Measurements from ENCODE around the gene OPN4. TPM values are rescaled to one million over a fixed set of nuclear protein-coding genes. Genes with fewer than 3 reads are reported as not detected.
"Not testable (repeated sequence)": the region's sequence is repeated elsewhere in the genome, so short reads cannot be mapped to it uniquely, and the experiment has no call there.

Gene OPN4
- total and polyA plus RNA-seq, 5 donors from 2014 or later: not detected

DNA sequence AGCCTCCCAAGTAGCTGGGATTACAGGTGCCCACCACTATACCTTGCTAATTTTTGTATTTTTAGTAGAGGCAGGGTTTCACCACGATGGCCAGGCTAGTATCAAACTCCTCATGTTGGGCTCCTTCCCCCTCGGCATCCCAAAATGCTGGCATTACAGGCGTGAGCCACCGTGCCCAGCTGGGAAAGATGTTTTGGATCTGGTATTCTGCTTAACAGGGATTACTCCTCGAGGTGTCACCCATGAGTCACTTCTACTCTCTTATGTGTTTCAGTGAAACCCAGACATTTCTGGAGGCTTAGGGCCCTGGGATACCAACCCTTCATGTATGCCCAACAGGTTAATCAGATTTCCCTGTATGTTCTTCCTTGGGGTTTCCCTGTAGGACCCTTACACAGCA, 11.8 kb upstream of the OPN4 start:
- Mint-ChIP-seq H3K9me3 (peaks cover 0 to 16% (median 4%) of the 10 kb centered on the region in 7 donors), H3K27ac (no peak overlapping the region), H3K36me3 (no peaks in the 10 kb centered on the region), H3K27me3 (peaks cover 25% of the 10 kb centered on the region), H3K4me3 (peak overlapping the region in 1 of 4 donors; percentile 21), H3K4me1 (peaks cover 0 to 6% (median 2%) of the 10 kb centered on the region in 4 donors)
- Histone ChIP-seq H3K4me3 (ENCODE audit: low read depth, low read length) (no peak overlapping the region), H3K36me3 (ENCODE audit: control insufficient read depth, insufficient read depth, low read length) (no peaks in the 10 kb centered on the region), H3K4me1 (ENCODE audit: control insufficient read depth, insufficient read depth, low read length, poor library complexity, severe bottlenecking) (no peaks in the 10 kb centered on the region), H3K9me3 (ENCODE audit: control insufficient read depth in 2 of 2, low read length in 2 of 2) (peaks cover 14 to 25% of the 10 kb centered on the region in 2 experiments), H3K27me3 (ENCODE audit: control insufficient read depth, insufficient read depth, low read length) (peaks cover 7% of the 10 kb centered on the region), H3K27ac (ENCODE audit: insufficient read depth, low read length, poor library complexity, severe bottlenecking) (no peak overlapping the region)
- DNase-seq (no peak), ATAC-seq (ENCODE audit: low read depth in 2 of 2) (no peak)

DNA sequence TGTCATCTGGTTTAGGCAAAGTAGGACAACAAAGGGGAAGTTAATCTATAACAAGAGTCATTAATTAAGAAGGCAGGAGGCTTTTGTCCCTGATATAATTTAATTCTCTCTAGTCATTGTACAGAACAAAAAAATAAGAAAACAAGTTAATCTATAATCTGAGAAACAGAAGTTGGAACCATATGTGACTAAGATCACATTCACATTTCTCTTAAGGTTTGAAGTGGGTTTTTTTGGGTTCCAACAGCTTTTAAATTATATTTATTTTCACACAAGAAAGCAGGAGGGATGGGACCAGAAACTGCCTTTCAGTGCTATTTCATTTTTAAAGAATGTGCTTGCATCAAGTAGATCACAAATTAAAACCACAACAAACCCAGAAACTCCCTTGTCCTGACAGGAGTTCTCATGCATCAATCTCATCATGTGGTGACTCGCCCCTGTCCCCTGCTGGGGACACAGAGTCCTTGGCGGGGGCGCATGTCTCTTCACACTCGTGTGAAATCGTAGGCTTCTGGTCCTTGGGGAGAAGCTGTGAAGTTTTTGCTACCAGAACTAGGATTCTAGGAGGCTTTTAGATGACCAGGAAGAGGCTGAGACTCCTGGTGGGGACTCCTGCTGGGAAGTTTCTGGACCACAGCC, 10.1 kb upstream of the OPN4 start:
- ATAC-seq (ENCODE audit: low read depth in 2 of 2): no peak
- H3K27me3 ChIP-seq (ENCODE audit: control insufficient read depth, insufficient read depth, low read length): peaks cover 5% of the 10 kb centered on the region
- no peak overlapping the region for H3K27ac Mint-ChIP-seq

DNA sequence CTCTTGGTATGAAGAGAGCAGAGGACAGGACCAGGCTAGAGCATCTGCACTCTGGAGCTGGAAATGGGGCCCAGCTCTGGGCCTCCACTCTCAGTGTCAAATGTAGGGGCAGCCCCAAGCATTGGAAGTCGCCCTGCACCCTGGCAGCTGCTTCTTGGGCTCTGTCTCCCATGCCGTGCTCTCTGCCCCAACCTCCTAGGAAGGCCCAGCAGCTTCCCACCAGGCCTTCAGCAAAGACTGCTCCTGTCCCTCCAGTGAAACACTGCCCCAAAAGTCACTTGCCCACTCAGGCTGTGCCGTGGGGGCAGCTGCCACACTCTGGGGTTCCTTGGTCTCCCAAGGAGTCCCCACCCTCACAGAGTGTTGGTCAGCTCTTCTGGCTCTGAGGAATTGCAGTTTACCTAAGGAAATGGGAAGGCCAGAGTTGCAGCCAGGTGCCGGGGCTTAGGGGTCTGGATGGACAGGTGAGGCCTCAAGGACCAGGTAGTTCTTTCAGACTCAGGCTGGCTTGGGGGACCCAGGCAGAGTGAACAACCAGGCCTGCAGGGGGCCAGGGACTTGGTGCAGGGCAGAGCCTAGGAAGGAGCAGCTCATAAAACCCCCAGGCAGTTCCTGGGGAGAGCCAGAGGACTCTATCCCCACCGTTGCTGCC, 9.4 kb upstream of the OPN4 start:
- Histone ChIP-seq H3K36me3 (ENCODE audit: control insufficient read depth, insufficient read depth, low read length) (no peaks in the 10 kb centered on the region), H3K4me3 (ENCODE audit: low read depth, low read length) (no peak overlapping the region), H3K27ac (ENCODE audit: insufficient read depth, low read length, poor library complexity, severe bottlenecking) (no peak overlapping the region), H3K9me3 (ENCODE audit: control insufficient read depth in 2 of 2, low read length in 2 of 2) (peaks cover 14 to 24% of the 10 kb centered on the region in 2 experiments), H3K27me3 (ENCODE audit: control insufficient read depth, insufficient read depth, low read length) (peaks cover 5% of the 10 kb centered on the region), H3K4me1 (ENCODE audit: control insufficient read depth, insufficient read depth, low read length, poor library complexity, severe bottlenecking) (no peaks in the 10 kb centered on the region)
- DNase-seq: no peak
- Mint-ChIP-seq H3K4me1 (peaks cover 0 to 6% (median 2%) of the 10 kb centered on the region in 4 donors), H3K36me3 (no peaks in the 10 kb centered on the region), H3K27ac (no peak overlapping the region), H3K4me3 (no peak overlapping the region), H3K9me3 (peaks cover 0 to 16% (median 4%) of the 10 kb centered on the region in 7 donors), H3K27me3 (peaks cover 18% of the 10 kb centered on the region)
- no peak for ATAC-seq (ENCODE audit: low read depth in 2 of 2)

More for the DNA sequence above, 10.1 kb upstream of the OPN4 start:
- no peak overlapping the region for H3K4me3 Mint-ChIP-seq
- no peaks in the 10 kb centered on the region for H3K36me3 Mint-ChIP-seq
- H3K27me3 Mint-ChIP-seq: peaks cover 21% of the 10 kb centered on the region
- peaks cover 0 to 16% (median 4%) of the 10 kb centered on the region in 7 donors for H3K9me3 Mint-ChIP-seq
- Histone ChIP-seq H3K4me1 (ENCODE audit: control insufficient read depth, insufficient read depth, low read length, poor library complexity, severe bottlenecking) (no peaks in the 10 kb centered on the region), H3K4me3 (ENCODE audit: low read depth, low read length) (no peak overlapping the region), H3K27ac (ENCODE audit: insufficient read depth, low read length, poor library complexity, severe bottlenecking) (no peak overlapping the region), H3K9me3 (ENCODE audit: control insufficient read depth in 2 of 2, low read length in 2 of 2) (peaks cover 14 to 25% of the 10 kb centered on the region in 2 experiments), H3K36me3 (ENCODE audit: control insufficient read depth, insufficient read depth, low read length) (no peaks in the 10 kb centered on the region)
- DNase-seq: no peak
- H3K4me1 Mint-ChIP-seq: peaks cover 0 to 6% (median 2%) of the 10 kb centered on the region in 4 donors

DNA sequence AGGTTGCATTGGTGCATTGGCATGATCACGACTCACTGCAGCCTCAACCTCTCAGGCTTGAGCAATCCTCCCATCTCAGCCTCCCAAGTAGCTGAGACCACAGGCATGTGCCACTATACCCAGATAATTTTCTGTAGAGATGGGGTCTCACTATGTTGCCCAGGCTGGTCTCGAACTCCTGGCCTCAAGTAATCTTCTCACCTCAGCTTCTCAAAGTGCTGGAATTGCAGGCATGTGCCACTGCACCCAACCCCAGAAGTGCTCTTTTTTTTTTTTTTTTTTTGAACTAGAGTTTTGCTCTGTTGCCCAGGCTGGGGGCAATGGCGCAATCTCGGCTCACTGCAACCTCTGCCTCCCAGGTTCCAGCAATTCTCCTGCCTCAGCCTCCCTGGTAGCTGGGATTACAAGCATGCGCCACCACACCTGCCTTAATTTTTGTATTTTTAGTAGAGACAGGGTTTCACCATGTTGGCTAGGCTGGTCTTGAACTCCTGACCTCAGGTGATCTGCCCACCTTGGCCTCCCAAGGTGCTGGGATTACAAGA, 8.7 kb upstream of the OPN4 start:
- peaks cover 0 to 14% (median 2%) of the 10 kb centered on the region in 7 donors for H3K9me3 Mint-ChIP-seq

DNA sequence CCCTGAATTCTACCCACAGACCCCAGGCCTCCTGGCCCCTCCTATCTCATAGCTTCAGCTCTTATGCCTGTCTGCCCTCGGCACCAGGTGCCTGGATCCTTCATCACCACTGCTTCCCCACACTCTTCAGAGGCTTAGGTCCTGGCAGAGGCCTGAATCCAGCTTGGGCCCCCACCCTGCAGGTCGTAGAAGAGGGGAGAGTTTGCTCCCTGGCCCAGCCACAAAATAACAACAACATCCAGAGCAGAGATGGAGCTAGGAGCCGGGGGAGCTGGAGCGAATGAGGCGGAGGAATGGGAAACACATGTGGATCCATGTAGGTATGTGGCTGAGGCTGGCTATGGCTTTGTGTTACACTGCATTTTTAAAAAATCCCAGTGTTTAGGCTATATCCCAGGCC, 7.8 kb upstream of the OPN4 start:
- DNase-seq (no peak), ATAC-seq (ENCODE audit: low read depth in 2 of 2) (no peak)
- Mint-ChIP-seq H3K4me3 (no peak overlapping the region), H3K27ac (no peak overlapping the region), H3K27me3 (peaks cover 17% of the 10 kb centered on the region), H3K4me1 (peaks cover 0 to 6% (median 2%) of the 10 kb centered on the region in 4 donors), H3K36me3 (no peaks in the 10 kb centered on the region), H3K9me3 (peaks cover 0 to 11% (median 2%) of the 10 kb centered on the region in 7 donors)
- Histone ChIP-seq H3K4me3 (ENCODE audit: low read depth, low read length) (no peak overlapping the region), H3K27me3 (ENCODE audit: control insufficient read depth, insufficient read depth, low read length) (no peaks in the 10 kb centered on the region), H3K36me3 (ENCODE audit: control insufficient read depth, insufficient read depth, low read length) (no peaks in the 10 kb centered on the region), H3K27ac (ENCODE audit: insufficient read depth, low read length, poor library complexity, severe bottlenecking) (no peak overlapping the region), H3K9me3 (ENCODE audit: control insufficient read depth in 2 of 2, low read length in 2 of 2) (peaks cover 8 to 11% of the 10 kb centered on the region in 2 experiments), H3K4me1 (ENCODE audit: control insufficient read depth, insufficient read depth, low read length, poor library complexity, severe bottlenecking) (no peaks in the 10 kb centered on the region)

More for the DNA sequence above, 8.7 kb upstream of the OPN4 start:
- not testable (repeated sequence) for DNase-seq; H3K27me3 ChIP-seq (ENCODE audit: control insufficient read depth, insufficient read depth, low read length); H3K27ac Mint-ChIP-seq; H3K27ac ChIP-seq (ENCODE audit: insufficient read depth, low read length, poor library complexity, severe bottlenecking); H3K36me3 ChIP-seq (ENCODE audit: control insufficient read depth, insufficient read depth, low read length); H3K4me1 ChIP-seq (ENCODE audit: control insufficient read depth, insufficient read depth, low read length, poor library complexity, severe bottlenecking); H3K36me3 Mint-ChIP-seq; ATAC-seq (ENCODE audit: low read depth in 2 of 2); H3K4me3 Mint-ChIP-seq; H3K4me1 Mint-ChIP-seq; H3K4me3 ChIP-seq (ENCODE audit: low read depth, low read length)
- peaks cover 14 to 16% of the 10 kb centered on the region in 2 experiments for H3K9me3 ChIP-seq (ENCODE audit: control insufficient read depth in 2 of 2, low read length in 2 of 2)
- peaks cover 17% of the 10 kb centered on the region for H3K27me3 Mint-ChIP-seq

DNA sequence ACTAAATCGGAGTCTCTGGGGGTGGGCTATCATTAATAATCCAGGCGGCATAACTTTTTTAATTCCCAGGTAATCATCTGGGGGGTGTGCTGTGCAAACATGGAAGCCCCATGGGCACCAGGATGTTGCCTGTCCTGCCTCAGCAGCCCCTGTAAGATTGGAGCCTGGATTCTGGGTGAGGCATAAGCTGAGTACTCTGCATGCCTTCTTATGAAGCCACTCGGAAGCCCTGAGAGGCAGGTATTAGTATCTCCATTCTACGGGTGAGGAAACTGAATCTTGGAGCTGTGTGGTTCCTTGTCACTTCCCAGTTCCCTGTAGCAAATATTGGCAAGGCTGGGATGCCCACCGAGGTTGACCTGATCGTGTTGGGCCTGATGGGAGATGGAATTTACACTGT, 7.4 kb upstream of the OPN4 start:
- H3K4me3 ChIP-seq (ENCODE audit: low read depth, low read length): no peak overlapping the region
- no peak overlapping the region for H3K27ac Mint-ChIP-seq
- no peak overlapping the region for H3K27ac ChIP-seq (ENCODE audit: insufficient read depth, low read length, poor library complexity, severe bottlenecking)
- peaks cover 0 to 6% (median 2%) of the 10 kb centered on the region in 4 donors for H3K4me1 Mint-ChIP-seq
- DNase-seq: no peak
- peaks cover 4 to 7% of the 10 kb centered on the region in 2 experiments for H3K9me3 ChIP-seq (ENCODE audit: control insufficient read depth in 2 of 2, low read length in 2 of 2)
- peaks cover 17% of the 10 kb centered on the region for H3K27me3 Mint-ChIP-seq
- no peak for ATAC-seq (ENCODE audit: low read depth in 2 of 2)
- H3K9me3 Mint-ChIP-seq: peaks cover 0 to 8% (median 0%) of the 10 kb centered on the region in 7 donors
- no peak overlapping the region for H3K4me3 Mint-ChIP-seq
- no peaks in the 10 kb centered on the region for H3K36me3 ChIP-seq (ENCODE audit: control insufficient read depth, insufficient read depth, low read length)
- H3K36me3 Mint-ChIP-seq: no peaks in the 10 kb centered on the region
- H3K27me3 ChIP-seq (ENCODE audit: control insufficient read depth, insufficient read depth, low read length): no peaks in the 10 kb centered on the region
- no peaks in the 10 kb centered on the region for H3K4me1 ChIP-seq (ENCODE audit: control insufficient read depth, insufficient read depth, low read length, poor library complexity, severe bottlenecking)

DNA sequence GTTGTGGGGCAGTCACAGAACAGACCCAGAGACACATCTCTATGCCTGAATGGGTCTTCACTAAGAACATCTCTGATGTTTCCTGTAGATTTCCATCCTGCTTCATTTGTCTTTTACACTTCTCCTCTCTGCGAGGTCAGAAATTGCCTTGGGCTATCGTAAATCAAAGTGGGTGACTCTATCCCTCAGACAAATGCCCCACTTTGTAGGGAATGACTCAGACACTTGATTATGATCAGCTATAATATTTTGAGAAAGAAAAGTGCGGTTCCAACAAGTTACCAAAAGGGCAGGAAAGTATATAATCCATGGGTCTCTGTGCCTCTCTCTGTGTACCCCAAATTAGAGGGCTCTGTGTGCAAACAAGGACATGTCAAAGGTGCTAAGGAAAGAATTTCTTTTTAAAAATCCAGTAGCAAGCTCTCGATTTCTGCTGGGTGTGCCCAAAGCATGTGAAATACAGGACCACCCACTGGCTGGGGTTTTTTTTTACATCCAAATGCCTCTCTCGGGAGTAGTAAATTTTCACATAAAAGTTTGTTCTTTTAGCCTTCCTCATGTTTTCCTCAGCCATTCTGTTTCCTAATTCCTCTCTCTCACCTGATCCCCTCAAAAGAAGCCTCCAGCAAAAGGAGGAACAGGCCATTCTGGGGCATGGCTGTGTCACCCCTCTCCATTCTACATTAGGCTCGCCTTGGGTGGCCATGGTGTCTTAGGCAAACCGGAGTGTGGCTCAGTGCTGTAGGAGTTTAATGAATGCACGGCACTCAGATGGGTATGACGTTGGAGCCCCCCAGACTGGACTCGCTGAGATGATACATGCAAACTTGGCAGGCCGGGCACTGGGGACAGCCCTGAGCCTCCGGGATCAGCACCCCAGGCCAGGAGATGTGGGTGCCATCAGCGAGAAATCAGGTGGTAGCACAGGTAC, 6.3 kb upstream of the OPN4 start:
- Histone ChIP-seq H3K36me3 (ENCODE audit: control insufficient read depth, insufficient read depth, low read length) (no peaks in the 10 kb centered on the region), H3K9me3 (ENCODE audit: control insufficient read depth in 2 of 2, low read length in 2 of 2) (peaks cover 0 to under 1% of the 10 kb centered on the region in 2 experiments), H3K4me3 (ENCODE audit: low read depth, low read length) (no peak overlapping the region), H3K27ac (ENCODE audit: insufficient read depth, low read length, poor library complexity, severe bottlenecking) (no peak overlapping the region), H3K27me3 (ENCODE audit: control insufficient read depth, insufficient read depth, low read length) (no peaks in the 10 kb centered on the region), H3K4me1 (ENCODE audit: control insufficient read depth, insufficient read depth, low read length, poor library complexity, severe bottlenecking) (no peaks in the 10 kb centered on the region)
- Mint-ChIP-seq H3K27ac (no peak overlapping the region), H3K4me3 (no peak overlapping the region), H3K27me3 (peaks cover 11% of the 10 kb centered on the region), H3K9me3 (peaks cover 0 to 2% (median 0%) of the 10 kb centered on the region in 7 donors), H3K36me3 (no peaks in the 10 kb centered on the region), H3K4me1 (peaks cover 0 to 6% (median 2%) of the 10 kb centered on the region in 4 donors)
- ATAC-seq (ENCODE audit: low read depth in 2 of 2): no peak
- DNase-seq: no peak

Data from CD4-positive, CD25-positive, alpha-beta regulatory T cell (primary cell).